22Rv1 (cell line): Measurements from ENCODE around the gene RBKS.

Source experiments
- H3K27ac ChIP-seq: fragments of 450-650 bp; 2 replicates; pipeline ENCODE4 v1.5.1; 2017
- ZFX ChIP-seq: fragments of 450-650 bp; IDR thresholded peaks from 2 replicates; pipeline ENCODE4 v1.6.1; 2017; ENCODE audit warnings: antibody characterized with exemption, borderline replicate concordance
- TF ChIP-seq, protein P1 (sequence below): fragments of 450-650 bp; IDR thresholded peaks from 2 replicates; pipeline ENCODE4 v1.5.1; 2017; ENCODE audit warnings: mild to moderate bottlenecking

RBKS gene

DNA sequence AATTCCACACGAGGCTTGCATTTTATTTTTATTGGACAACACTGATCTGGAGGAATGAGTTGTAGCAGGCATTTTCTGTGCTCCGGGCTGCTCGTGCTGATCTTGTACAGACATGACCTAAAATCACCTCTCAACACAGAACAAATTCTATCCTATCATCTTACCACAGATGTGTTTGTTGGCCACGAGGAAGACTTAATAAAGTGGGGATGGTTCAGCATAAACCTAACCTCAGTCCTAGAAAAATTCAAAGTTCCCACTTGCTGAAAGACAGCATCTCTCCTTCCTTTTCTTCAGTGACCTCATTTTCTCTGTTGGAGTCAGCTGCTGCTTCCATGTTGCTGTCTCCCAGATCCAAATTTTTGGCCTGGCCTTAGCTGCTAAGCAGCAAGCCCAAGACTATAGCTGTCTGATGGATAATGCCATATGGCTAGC, 45.3 kb downstream of the RBKS start:
- TF ChIP-seq, protein P1, sequence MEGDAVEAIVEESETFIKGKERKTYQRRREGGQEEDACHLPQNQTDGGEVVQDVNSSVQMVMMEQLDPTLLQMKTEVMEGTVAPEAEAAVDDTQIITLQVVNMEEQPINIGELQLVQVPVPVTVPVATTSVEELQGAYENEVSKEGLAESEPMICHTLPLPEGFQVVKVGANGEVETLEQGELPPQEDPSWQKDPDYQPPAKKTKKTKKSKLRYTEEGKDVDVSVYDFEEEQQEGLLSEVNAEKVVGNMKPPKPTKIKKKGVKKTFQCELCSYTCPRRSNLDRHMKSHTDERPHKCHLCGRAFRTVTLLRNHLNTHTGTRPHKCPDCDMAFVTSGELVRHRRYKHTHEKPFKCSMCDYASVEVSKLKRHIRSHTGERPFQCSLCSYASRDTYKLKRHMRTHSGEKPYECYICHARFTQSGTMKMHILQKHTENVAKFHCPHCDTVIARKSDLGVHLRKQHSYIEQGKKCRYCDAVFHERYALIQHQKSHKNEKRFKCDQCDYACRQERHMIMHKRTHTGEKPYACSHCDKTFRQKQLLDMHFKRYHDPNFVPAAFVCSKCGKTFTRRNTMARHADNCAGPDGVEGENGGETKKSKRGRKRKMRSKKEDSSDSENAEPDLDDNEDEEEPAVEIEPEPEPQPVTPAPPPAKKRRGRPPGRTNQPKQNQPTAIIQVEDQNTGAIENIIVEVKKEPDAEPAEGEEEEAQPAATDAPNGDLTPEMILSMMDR: no peak
- no peak for TF ChIP-seq ZFX
- no peak overlapping the region for H3K27ac ChIP-seq

DNA sequence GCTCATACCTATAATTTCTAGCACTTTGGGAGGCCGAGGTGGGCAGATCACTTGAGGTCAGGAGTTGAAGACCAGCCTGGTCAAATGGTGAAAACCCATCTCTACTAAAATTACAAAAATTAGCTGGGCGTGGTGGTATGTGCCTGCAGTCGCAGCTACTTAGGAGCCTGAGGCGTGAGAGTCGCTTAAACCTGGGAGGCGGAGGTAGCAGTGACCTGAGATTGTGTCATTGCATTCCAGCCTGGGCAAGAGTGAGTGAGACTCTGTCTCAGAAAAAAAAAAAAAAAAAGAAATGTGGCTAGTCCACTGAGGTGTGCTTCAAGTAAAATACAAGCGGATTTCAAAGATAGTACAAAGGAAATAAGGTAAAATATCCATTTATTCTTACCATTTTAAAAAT, 46.2 kb downstream of the RBKS start:
- TF ChIP-seq, protein P1: no peak
- TF ChIP-seq ZFX: no peak
- no peak overlapping the region for H3K27ac ChIP-seq

DNA sequence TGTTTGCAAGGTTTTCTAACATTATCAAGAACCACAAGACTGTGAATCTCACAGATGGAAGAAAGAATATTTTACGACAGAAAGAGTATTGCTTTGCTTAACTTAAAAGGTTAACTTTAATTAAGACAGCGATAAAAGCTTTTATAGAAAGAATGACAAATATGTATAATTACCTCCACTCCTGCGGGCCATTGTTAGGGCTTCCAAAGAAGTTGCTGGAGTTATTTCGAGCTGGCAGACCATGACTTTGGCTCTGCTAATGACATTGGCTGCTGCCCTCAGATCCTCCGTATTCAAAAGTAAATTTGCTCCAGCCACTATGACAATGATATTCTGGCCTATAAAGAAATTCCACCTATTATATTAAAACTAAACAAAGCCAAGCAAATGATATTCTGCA, 47.3 kb downstream of the RBKS start:
- TF ChIP-seq ZFX: no peak
- TF ChIP-seq, protein P1: no peak
- no peak overlapping the region for H3K27ac ChIP-seq

DNA sequence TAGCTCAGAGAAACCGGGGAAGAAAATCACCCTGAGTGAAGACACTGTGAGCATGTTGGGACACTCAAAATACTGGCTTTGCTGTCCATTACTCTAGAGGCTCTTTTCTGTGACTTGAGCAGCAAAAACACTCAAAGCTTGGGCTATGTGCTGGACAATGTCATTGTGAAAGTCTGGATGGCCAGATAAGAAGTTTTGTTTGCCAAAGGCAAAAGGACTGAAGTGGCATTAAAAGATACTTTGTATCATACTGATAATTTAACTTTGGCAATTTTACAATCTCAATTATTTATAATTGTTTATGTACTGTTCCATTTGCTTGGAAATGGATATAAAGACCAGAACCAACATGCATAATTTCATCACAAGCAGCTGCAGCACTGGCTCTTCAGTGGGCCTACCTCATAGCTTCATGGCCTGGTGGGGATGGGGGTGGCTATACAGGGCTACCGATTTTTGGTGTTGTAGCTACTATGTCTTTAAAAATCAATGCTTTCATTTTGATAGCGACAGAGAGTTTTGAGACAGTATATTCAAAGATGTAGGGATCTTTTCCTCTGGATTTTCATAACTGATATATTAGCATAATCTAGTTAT, 51.1 kb downstream of the RBKS start:
- no peak for TF ChIP-seq ZFX
- TF ChIP-seq, protein P1: no peak
- no peak overlapping the region for H3K27ac ChIP-seq

DNA sequence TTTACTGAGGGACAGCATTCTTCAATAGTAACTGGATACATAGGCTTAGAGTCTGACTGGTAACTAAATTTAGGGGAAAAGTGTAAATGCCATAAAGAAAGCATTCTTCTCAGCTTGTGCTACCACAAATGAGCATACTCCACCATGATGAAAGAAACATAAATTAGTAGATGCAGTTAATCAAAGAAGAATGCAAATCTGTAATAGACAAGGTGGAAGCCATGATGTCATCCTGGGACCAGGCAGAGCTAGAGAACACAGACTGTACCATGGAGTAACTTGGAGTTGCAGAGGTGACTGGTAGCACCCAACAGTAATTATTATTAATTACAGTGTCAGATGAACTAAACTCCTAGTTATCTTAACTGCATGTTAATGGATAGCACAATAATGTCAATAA, 51.7 kb downstream of the RBKS start:
- no peak overlapping the region for H3K27ac ChIP-seq
- TF ChIP-seq, protein P1: no peak

DNA sequence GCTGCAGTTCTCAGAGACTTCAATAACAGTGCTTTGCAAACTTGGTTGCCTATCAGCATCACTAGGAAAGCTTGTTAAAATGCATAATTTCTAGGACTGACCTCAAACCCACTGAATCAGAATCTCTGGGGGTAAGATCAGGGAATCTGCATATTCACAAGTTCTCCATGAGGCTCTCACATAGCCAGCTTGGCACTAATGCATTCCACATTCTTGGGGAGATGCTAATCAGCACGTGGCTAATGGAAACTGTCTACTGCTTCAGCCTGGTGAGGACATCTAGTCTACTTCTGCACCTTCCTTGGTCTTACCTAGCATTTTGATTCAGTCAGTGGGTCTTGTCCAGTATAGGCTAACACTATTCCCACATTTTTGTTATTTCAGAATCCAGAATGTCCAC, 56.3 kb downstream of the RBKS start:
- no peak for TF ChIP-seq ZFX
- TF ChIP-seq, protein P1: no peak
- H3K27ac ChIP-seq: no peak overlapping the region

DNA sequence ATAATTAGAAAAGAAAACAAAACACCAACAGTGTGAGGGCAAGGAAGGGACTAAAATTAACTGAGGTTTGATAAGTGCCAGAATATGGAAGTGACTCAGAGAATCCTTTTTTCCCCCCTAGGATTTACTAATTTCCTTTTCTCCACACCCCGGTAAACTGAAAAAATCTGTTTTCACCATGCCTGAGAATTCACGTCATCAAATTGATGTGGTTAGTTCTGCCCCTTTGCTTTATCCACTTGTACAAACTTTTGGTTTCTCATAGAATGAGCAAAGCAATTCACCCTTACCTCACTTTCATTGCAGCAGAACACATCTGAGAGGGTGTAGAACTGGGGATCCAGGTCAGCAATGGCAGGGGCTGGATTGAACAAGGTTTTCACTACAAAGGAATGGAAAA, 57.8 kb downstream of the RBKS start:
- no peak overlapping the region for H3K27ac ChIP-seq
- TF ChIP-seq, protein P1: no peak
- no peak for TF ChIP-seq ZFX
